ENCODE results near the gene GBP1.
"Not testable (repeated sequence)": the region's sequence is repeated elsewhere in the genome, so short reads cannot be mapped to it uniquely, and the experiment has no call there.

Gene GBP1

DNA sequence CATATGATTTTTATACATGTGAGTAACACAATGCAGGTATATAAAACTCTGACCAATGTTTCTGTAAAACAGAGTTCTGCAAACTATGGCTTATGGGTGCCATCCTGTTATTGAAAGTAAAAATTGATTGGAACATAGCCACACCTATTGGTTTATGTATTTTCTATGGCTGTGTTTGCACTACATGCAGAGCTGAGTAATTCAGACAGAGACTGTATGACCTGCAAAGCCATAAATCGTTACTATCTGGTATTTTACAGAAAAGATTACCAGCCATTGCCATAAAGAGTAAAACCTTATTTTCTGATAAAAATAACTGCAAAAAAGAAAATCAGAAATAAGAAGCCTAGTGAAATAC is 13.1 kb downstream of the GBP1 start:
- DNase-seq (ENCODE audit: low read depth), result no peak

DNA sequence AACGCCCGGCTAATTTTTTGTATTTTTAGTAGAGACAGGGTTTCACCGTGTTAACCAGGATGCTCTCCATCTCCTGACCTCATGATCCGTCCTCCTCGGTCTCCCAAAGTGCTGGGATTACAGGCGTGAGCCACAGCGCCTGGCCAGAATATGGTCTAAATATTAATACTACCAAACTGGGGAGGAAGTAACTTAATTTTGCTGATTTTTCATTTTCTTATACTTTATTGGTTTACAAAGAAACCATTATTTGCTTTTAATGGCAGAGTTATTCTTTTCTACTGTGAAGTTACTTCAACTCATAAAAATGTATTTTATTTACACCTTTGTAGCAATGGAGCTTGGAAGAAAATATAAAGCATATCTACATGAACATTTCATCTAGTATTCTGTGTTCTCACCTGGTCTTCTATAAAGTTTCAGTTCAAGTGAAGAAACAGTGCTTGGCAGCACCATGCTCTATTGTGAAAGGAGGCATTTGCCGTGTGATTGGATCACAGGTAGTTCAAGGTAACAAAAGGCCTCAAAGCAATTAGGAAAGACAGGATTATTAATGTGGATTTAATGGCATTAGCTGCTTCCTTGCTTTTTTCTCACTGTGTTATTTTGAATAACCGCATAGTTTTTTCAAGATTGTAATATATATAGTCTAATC is 13.6 kb downstream of the GBP1 start:
- DNase-seq (ENCODE audit: low read depth), result no peak

GRCh38 chr1:89050649-89051033 is 14.4 kb downstream of the GBP1 start:
- no peak for DNase-seq (ENCODE audit: low read depth)

DNA sequence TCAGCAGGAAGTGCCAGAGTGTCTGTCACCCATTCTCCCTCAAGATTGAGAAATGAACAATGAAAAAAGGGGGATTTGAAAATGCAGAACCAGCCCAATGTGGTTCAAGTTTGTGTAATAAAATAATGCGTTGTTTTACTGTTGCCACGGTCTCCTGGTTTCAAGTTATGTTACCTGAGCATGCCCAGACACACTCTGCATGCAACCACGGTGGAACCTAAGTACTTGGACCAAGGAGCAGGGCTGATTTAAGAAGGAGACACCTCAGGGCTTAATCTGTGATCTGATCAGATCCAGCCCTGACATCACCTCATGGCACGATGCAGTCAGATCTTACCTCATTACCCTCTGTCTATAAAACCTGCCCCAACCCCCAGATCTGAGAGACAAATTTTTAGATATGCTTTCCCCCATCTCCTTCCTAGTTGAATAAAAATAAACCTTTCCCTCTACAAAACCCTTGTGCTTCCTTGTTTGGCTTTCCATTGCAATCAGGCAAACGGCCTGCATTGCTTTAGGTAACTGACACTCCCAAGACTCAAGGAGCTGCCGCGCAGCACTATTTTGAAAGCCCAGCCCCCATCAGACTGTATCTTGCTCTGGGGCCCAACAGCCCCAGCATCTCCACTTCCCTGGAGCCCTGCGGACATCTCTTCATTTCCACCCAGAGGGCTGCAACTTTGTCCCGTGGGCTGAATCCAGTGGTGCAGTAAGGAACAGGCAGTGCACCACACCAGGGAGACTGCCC is 14.9 kb downstream of the GBP1 start:
- DNase-seq (ENCODE audit: low read depth), result not testable (repeated sequence)

DNA sequence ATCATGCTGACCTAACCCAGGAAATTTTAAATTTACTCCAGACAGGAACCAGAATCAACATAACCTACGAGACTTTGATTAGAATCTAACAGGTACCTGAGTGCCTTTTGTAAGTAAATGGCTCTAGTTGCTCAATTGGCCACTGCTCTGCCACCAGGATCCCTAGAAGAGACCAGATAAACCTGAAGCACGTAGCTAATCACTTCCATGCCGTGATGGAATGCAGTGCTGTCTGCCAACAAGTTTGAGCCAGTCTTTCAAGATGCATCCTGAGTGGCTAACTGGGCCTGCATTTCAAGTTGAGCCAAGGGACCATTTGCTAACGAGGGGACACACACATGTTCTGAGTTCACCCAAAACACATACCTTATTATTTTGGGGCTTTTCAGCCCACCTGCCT is 15.8 kb downstream of the GBP1 start:
- DNase-seq (ENCODE audit: low read depth), result not testable (repeated sequence)

GRCh38 chr1:89047734-89048133 is 17.3 kb downstream of the GBP1 start:
- DNase-seq (ENCODE audit: low read depth), result no peak

- not testable (repeated sequence) for DNase-seq (ENCODE audit: low read depth)
These were observed 18.5 kb downstream of the GBP1 start for GRCh38 chr1:89046318-89047183.

GRCh38 chr1:89044970-89045721 is 19.9 kb downstream of the GBP1 start:
- DNase-seq (ENCODE audit: low read depth), result no peak

GRCh38 chr1:89043940-89044339 is 21.1 kb downstream of the GBP1 start:
- no peak for DNase-seq (ENCODE audit: low read depth)

- no peak for DNase-seq (ENCODE audit: low read depth)
These were observed 22.5 kb downstream of the GBP1 start for GRCh38 chr1:89042491-89042890.

DNA sequence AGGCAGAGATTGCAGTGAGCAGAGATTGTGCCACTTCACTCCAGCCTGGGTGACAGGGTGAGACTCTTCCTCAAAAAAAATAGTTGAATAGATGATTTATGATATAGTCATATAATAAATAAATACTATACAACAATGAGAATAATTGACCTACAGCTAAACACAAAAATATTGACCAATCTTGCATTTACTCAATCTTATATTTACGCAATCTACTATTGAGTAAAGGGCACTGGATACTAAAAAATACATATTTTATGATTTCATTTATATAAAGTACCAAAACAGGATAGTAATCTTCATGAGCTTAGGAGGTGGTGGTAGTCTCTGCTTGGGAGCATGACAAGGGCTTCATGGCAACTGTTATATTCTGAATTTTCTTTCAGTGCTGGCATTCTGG is 23.3 kb downstream of the GBP1 start:
- DNase-seq (ENCODE audit: low read depth), result no peak

GRCh38 chr1:89041119-89041641 is 23.8 kb downstream of the GBP1 start:
- peak; percentile 50 for DNase-seq (ENCODE audit: low read depth)

DNA sequence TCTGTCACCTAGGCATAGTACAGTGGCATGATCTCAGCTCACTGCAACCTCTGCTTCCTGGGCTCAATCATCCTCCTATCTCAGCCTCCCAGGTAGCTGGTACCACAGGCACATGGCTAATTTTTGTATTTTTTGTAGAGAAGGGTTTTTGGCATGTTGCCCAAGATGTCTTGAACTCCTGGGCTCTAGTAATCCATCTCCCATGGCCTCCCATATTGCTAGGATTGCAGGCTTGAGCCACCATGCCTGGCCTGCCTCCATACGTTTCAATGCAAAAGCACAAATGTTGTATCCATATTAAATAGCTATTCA is 24.7 kb downstream of the GBP1 start:
- no peak for DNase-seq (ENCODE audit: low read depth)

DNA sequence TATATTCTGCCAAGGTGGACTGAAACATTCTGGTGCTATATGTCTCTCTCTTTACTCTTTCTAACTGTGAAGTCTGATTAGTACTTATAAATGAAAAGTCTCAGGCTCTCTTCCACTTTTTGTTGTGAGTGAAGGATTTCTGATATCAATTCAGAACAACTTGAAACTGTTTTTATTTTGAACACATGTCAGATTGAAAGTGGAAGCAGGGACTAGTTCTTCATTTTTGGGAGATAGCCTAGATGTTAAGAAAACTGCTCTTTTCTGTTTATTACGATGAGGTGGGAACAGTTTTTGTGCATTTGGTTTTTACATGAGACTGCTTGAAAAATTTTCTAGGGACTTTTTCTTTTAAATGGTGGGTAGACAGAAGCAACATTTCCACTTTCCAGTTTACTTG is 27.8 kb downstream of the GBP1 start:
- no peak for DNase-seq (ENCODE audit: low read depth)

- DNase-seq (ENCODE audit: low read depth), result no peak
These were observed 29.9 kb downstream of the GBP1 start for GRCh38 chr1:89035080-89035479.

- not testable (repeated sequence) for DNase-seq (ENCODE audit: low read depth)
These were observed 31.0 kb downstream of the GBP1 start for GRCh38 chr1:89034004-89034403.

GRCh38 chr1:89029051-89029450 is 36.0 kb downstream of the GBP1 start:
- not testable (repeated sequence) for DNase-seq (ENCODE audit: low read depth)

- DNase-seq (ENCODE audit: low read depth), result no peak
These were observed 39.1 kb downstream of the GBP1 start for GRCh38 chr1:89025928-89026327.

GRCh38 chr1:89023026-89023425 is 42.0 kb downstream of the GBP1 start:
- no peak for DNase-seq (ENCODE audit: low read depth)

GRCh38 chr1:89022167-89022959 is 42.6 kb downstream of the GBP1 start, which contains the start of gene GBP3:
Gene GBP3 (minus strand): TSS chr1:89022866. CDS start chr1:89020721, 2,145 bp downstream.
- peak; percentile 54 for DNase-seq (ENCODE audit: low read depth)

DNA sequence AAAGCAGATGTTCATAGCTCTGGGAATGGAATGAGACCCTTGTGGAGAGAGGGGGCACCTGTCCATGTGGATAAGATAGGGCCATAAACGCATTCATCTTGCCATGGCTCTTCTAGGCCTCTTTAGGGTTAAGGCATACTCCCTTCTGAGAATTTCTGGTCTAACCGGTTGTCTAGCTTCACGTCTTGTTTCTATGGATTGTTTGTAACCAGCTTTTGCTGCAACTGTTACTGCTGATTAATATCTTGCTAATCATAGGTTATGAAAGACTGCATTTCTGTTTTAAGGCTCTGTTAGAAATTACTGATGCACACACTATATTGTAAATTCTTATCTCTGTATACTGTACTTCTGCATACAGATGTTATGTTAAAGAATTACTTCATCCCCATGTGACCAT is 46.7 kb downstream of the GBP1 start:
- DNase-seq (ENCODE audit: low read depth), result not testable (repeated sequence)

Data from stromal cell of bone marrow (primary cell).